H1 (cell line): ENCODE data around the gene ZBTB37. TPM values are rescaled to one million over a fixed set of nuclear protein-coding genes. Genes with fewer than 3 reads are reported as not detected.
"Not testable (repeated sequence)": the region's sequence is repeated elsewhere in the genome, so short reads cannot be mapped to it uniquely, and the experiment has no call there.

Source experiments
- CTCF ChIA-PET: fragments of 300-600 bp; sonication (Branson Sonifier 250); formaldehyde crosslinking; loops from one replicate; lab custom pipeline; 2021; ENCODE audit not compliant: partially characterized antibody; lab: Charles Lee
- POLR2A ChIA-PET: fragments of 300-600 bp; sonication (Branson Sonifier 250); formaldehyde crosslinking; loops from one replicate; lab custom pipeline; 2021; ENCODE audit warnings: inconsistent platforms; ENCODE audit not compliant: partially characterized antibody; lab: Charles Lee
- DNase-seq, 2 experiments: peaks; one replicate each; pipeline versions ENCODE4 v3.0.0 to v3.0.0-alpha.2; 2010 to 2022; ENCODE audit warnings: low spot score in 2 of 2, low read depth in 1 of 2, mixed read lengths in 1 of 2
- FAIRE-seq: peaks from 2 replicates; lab custom pipeline; 2011; peaks lifted over from hg19 to GRCh38; lab: Jason Lieb, UNC
- H2AFZ ChIP-seq: 2 replicates; pipeline ENCODE4 v1.8.1; 2012; ENCODE audit warnings: low read length, inconsistent platforms
- H2AK5ac ChIP-seq: 2 replicates; pipeline ENCODE4 v1.6.1; 2013; ENCODE audit warnings: low read depth, low read length
- H2BK120ac ChIP-seq: replicated peaks from 2 replicates; pipeline ENCODE3; 2013; ENCODE audit warnings: low read depth, low read length, inconsistent platforms
- H2BK12ac ChIP-seq: 2 replicates; pipeline ENCODE4 v1.6.1; 2013; ENCODE audit warnings: low read depth, low read length
- H2BK15ac ChIP-seq: 2 replicates; pipeline ENCODE4 v1.6.1; 2013; ENCODE audit warnings: low read length
- H2BK20ac ChIP-seq: 2 replicates; pipeline ENCODE4 v1.6.1; 2013; ENCODE audit warnings: low read length
- H2BK5ac ChIP-seq: 2 replicates; pipeline ENCODE4 v1.6.1; 2013; ENCODE audit warnings: low read depth, low read length
- H3K14ac ChIP-seq: 2 replicates; pipeline ENCODE4 v1.6.1; 2013; ENCODE audit warnings: inconsistent platforms; ENCODE audit not compliant: insufficient read length
- H3K18ac ChIP-seq: 2 replicates; pipeline ENCODE4 v1.6.1; 2013; ENCODE audit warnings: low read length; ENCODE audit errors: extremely low read depth
- H3K23ac ChIP-seq: 2 replicates; pipeline ENCODE4 v1.6.1; 2013; ENCODE audit warnings: inconsistent platforms; ENCODE audit not compliant: insufficient read length
- H3K23me2 ChIP-seq: 2 replicates; pipeline ENCODE4 v1.6.1; 2013; ENCODE audit warnings: low read depth, low read length
- H3K27ac ChIP-seq: 2 replicates; pipeline ENCODE4 v1.6.1; 2011; ENCODE audit warnings: low read depth, low read length, inconsistent platforms
- H3K27me3 ChIP-seq, 4 experiments: replicated peaks in 1 of 4; 1 replicate in 1 of 4; 2 replicates in 3 of 4; pipeline versions ENCODE4 v1.6.1 to v1.8.1; 2011 to 2013; ENCODE audit warnings: low read length in 3 of 4, mild to moderate bottlenecking in 3 of 4, inconsistent platforms in 2 of 4, mixed read lengths in 2 of 4, moderate library complexity in 1 of 4; ENCODE audit not compliant: control insufficient read depth in 3 of 4, insufficient read depth in 3 of 4; ENCODE audit errors: extremely low read depth in 1 of 4
- H3K36me3 ChIP-seq, 4 experiments: 2 replicates each; pipeline versions ENCODE4 v1.6.1 to v1.8.1; 2011 to 2013; ENCODE audit warnings: mild to moderate bottlenecking in 4 of 4, low read length in 3 of 4, moderate library complexity in 2 of 4, control low read depth in 1 of 4, inconsistent platforms in 1 of 4; ENCODE audit not compliant: insufficient read depth in 4 of 4, control insufficient read depth in 2 of 4
- H3K4ac ChIP-seq: replicated peaks from 2 replicates; pipeline ENCODE3; 2013; ENCODE audit warnings: low read length, low read depth, mixed read lengths, inconsistent platforms; ENCODE audit not compliant: insufficient read length
- H3K4me1 ChIP-seq, 4 experiments: replicated peaks in 1 of 4; 1 replicate in 1 of 4; 2 replicates in 3 of 4; pipeline versions ENCODE4 v1.6.1 to v1.8.1; 2011 to 2013; ENCODE audit warnings: low read length in 3 of 4, inconsistent platforms in 2 of 4, mixed read lengths in 1 of 4; ENCODE audit not compliant: insufficient read depth in 4 of 4, control insufficient read depth in 3 of 4
- H3K4me2 ChIP-seq, 2 experiments: 2 replicates each; pipeline versions ENCODE4 v1.6.1 to v1.8.1; 2011 to 2013; ENCODE audit warnings: low read depth in 2 of 2, low read length in 2 of 2, control low read depth in 1 of 2, inconsistent platforms in 1 of 2, mild to moderate bottlenecking in 1 of 2; ENCODE audit not compliant: insufficient read depth in 1 of 2
- H3K4me3 ChIP-seq, 4 experiments: fragments of 200-600, 300-600 bp in 1 of 4; sonication (generic), shearing (Covaris generic), sonication (Bioruptor Twin) in 1 of 4; 2 replicates each; pipeline versions ENCODE4 v1.5.1 to v1.8.1; 2011 to 2016; ENCODE audit warnings: low read length in 4 of 4, low read depth in 3 of 4, control low read depth in 2 of 4, inconsistent platforms in 2 of 4, mild to moderate bottlenecking in 2 of 4, mixed read lengths in 1 of 4, moderate library complexity in 1 of 4; ENCODE audit not compliant: insufficient read depth in 2 of 4; ENCODE audit errors: extremely low read depth in 1 of 4
- H3K56ac ChIP-seq: replicated peaks from 2 replicates; pipeline ENCODE3; 2013; ENCODE audit warnings: low read depth, mild to moderate bottlenecking, mixed read lengths, low read length, inconsistent platforms; ENCODE audit not compliant: insufficient read length
- H3K79me1 ChIP-seq: 2 replicates; pipeline ENCODE4 v1.6.1; 2013; ENCODE audit warnings: low read depth, low read length, control low read depth
- H3K79me2 ChIP-seq, 2 experiments: 2 replicates each; pipeline versions ENCODE4 v1.6.1 to v1.8.1; 2012 to 2013; ENCODE audit warnings: low read length in 2 of 2, mild to moderate bottlenecking in 2 of 2, inconsistent platforms in 1 of 2; ENCODE audit not compliant: insufficient read depth in 2 of 2, control insufficient read depth in 1 of 2
- H3K9ac ChIP-seq, 4 experiments: replicated peaks in 1 of 4; 1 replicate in 1 of 4; 2 replicates in 3 of 4; pipeline versions ENCODE4 v1.6.1 to v1.8.1; 2011 to 2013; ENCODE audit warnings: low read depth in 3 of 4, low read length in 3 of 4, control low read depth in 2 of 4, mild to moderate bottlenecking in 2 of 4, moderate library complexity in 2 of 4, inconsistent platforms in 1 of 4; ENCODE audit errors: extremely low read depth in 1 of 4
- H3K9me3 ChIP-seq, 2 experiments: 2 replicates each; pipeline versions ENCODE4 v1.6.1 to v1.8.1; 2012 to 2013; ENCODE audit warnings: mild to moderate bottlenecking in 2 of 2, moderate library complexity in 2 of 2, control low read depth in 1 of 2, inconsistent platforms in 1 of 2, low read depth in 1 of 2, low read length in 1 of 2, mixed read lengths in 1 of 2; ENCODE audit not compliant: insufficient read depth in 2 of 2
- H4K20me1 ChIP-seq, 2 experiments: replicated peaks in 1 of 2; 2 replicates each; pipeline versions ENCODE3 to v1.8.1; 2011 to 2013; ENCODE audit warnings: inconsistent platforms in 2 of 2, low read length in 2 of 2, mild to moderate bottlenecking in 1 of 2; ENCODE audit not compliant: insufficient read depth in 2 of 2, control insufficient read depth in 1 of 2
- H4K5ac ChIP-seq: 2 replicates; pipeline ENCODE4 v1.6.1; 2013; ENCODE audit warnings: low read length, low read depth, mixed read lengths, inconsistent platforms; ENCODE audit not compliant: insufficient read length
- H4K8ac ChIP-seq: 2 replicates; pipeline ENCODE4 v1.8.0; 2013; ENCODE audit warnings: mild to moderate bottlenecking, moderate library complexity, low read length, inconsistent platforms; ENCODE audit not compliant: insufficient read depth; ENCODE audit errors: extremely low read depth
- H4K91ac ChIP-seq: replicated peaks from 2 replicates; pipeline ENCODE3; 2013; ENCODE audit warnings: low read length, mixed read lengths, inconsistent platforms; ENCODE audit not compliant: insufficient read length
- WGBS, 2 experiments: shearing (Covaris generic) in 1 of 2; methylation state at CpG; one replicate each; pipeline versions ENCODE4 v1.1.6 to v1.1.7; 2013 to 2015; ENCODE audit warnings: low lambda C conversion rate in 2 of 2, mixed read lengths in 2 of 2, inconsistent platforms in 1 of 2, low coverage in 1 of 2, missing lambda C conversion rate in 1 of 2; ENCODE audit not compliant: insufficient replicate concordance in 2 of 2, insufficient coverage in 1 of 2, insufficient read length in 1 of 2; ENCODE audit errors: extremely low coverage in 1 of 2, missing lambda C conversion rate in 1 of 2; 5-methylcytosine and 5-hydroxymethylcytosine counted together
- polyA plus RNA-seq, 7 experiments: library from polyadenylated mRNA; depleted of rRNA in 3 of 7; stranded (reverse) in 5 of 7; unstranded in 2 of 7; fragments of >200 nt in 5 of 7; fragments of 200-250 nt in 2 of 7; gene quantifications; 1 replicate in 5 of 7; 2 replicates in 1 of 7; 4 replicates in 1 of 7; pipeline versions ENCODE4 v1.2.1 to v1.2.3, GENCODE V29; 2011 to 2013; ENCODE audit warnings: missing spikeins in 2 of 7, mixed read lengths in 2 of 7
- total RNA-seq: library from RNA; stranded (reverse); fragmentation: NEBNext Ultra II Directional; extraction: Animal tissue kit (Norgen Biotek cat#: 25700); gene quantifications from 2 replicates; pipeline ENCODE4 v1.2.1, GENCODE V29; 2021

Gene ZBTB37
- total and polyA plus RNA-seq, 2 of the 8 experiments (the other 6 are each of a cell fraction or from before 2014, with no cell fraction given), result 1.7 to 12.5 TPM

DNA sequence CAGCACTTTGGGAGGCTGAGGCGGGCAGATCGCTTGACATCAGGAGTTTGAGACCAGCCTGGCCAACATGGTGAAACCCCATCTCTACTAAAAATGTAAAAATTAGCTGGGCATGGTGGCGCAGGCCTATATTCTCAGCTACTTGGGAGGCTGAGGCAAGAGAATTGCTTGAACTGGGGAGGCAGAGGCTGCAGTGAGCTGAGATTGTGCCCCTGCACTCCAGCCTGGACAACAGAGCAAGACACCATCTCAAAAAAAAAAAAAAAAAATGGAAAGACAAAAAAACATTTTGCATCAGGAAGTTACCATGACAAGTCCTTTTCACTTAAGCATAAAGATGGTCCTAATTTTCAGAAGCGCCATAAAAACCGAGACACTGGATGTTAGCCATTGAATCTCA lies 62.4 kb downstream of the ZBTB37 start:
- not testable (repeated sequence) for H3K27ac ChIP-seq, H3K36me3 ChIP-seq, H4K5ac ChIP-seq, H4K91ac ChIP-seq, H3K4me1 ChIP-seq, H3K79me1 ChIP-seq, H3K9me3 ChIP-seq, H4K20me1 ChIP-seq, H3K56ac ChIP-seq, H2BK5ac ChIP-seq, H2AFZ ChIP-seq, DNase-seq, H3K14ac ChIP-seq, H2BK12ac ChIP-seq, H3K27me3 ChIP-seq, H3K23ac ChIP-seq, H3K4me2 ChIP-seq, H3K9ac ChIP-seq, H3K4me3 ChIP-seq, H3K4ac ChIP-seq, H3K18ac ChIP-seq, H2AK5ac ChIP-seq, H2BK15ac ChIP-seq, H3K23me2 ChIP-seq, H2BK120ac ChIP-seq, FAIRE-seq, H4K8ac ChIP-seq, H2BK20ac ChIP-seq, H3K79me2 ChIP-seq
- CTCF ChIA-PET, result interaction anchor here (2.0 kb wide), 1 partner anchor 16 kb away, joined by 6 read pairs; no protein-coding TSS in a partner anchor
- POLR2A ChIA-PET, result interaction anchor here (1.0 to 3.1 kb wide), 4 partner anchors 10 to 62 kb away, joined by 3 to 14 read pairs (median 3); partner anchors contain the start of genes GAS5 and ZBTB37
- WGBS, 2 experiments, result 98% methylated on average over 5 of the region's 5 CpGs; no CpG with 5 or more reads in 1 of the 2 experiments
